NCI-H345 (cell line): Measurements from ENCODE around the gene PAMR1.

Source experiments
- DNase-seq: peaks from one replicate; lab custom pipeline; 2025; lab: John Stamatoyannopoulos, UW

The PAMR1 gene

DNA sequence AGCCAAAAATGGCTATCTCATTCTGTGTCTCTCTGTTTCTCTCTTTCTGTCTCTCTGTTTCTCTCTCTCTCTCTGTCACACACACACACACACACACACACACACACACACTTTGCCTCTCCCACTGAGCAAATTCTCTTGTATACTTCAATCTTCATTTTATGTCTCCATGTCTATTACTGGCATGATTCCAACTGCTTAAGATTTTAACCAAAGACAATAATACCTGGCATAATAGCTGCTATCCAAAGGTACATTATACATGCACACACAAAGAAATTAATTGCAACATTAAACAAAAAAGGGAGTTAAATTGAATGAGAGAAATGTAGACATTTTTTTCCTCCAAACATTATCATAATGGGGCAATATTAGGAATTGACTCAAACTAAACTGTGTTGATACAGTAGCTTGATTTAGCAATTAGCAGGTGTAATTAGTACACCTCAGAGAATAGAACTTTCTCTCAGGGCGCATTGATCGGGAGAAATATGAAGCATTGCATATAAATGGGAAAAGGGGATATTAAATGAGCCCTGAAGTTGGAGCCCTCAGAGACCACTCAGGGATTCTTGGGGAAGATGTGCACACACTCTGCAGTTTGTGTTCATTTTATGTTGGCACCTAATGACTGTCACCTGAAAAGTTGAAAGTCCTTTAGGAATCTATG is 88.7 kb downstream of the PAMR1 start:
- no peak for DNase-seq

DNA sequence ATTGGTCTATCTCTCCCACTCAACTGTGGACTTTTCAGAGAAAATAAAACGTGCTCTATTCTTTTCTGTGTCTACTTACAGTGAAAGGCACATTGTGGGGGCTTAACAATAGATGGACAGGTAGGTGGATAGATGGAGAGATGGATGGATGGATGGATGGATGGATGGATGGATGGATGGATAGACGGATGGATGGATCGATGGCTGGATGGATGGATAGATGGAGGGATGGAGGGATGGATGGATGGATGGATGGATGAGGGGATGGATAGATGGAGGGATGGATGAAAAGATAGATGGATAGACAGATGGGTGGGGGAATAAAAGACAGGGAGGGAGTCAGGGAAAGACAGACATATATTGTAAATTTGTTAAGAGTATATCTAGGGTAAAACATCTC is 91.8 kb downstream of the PAMR1 start:
- no peak for DNase-seq

DNA sequence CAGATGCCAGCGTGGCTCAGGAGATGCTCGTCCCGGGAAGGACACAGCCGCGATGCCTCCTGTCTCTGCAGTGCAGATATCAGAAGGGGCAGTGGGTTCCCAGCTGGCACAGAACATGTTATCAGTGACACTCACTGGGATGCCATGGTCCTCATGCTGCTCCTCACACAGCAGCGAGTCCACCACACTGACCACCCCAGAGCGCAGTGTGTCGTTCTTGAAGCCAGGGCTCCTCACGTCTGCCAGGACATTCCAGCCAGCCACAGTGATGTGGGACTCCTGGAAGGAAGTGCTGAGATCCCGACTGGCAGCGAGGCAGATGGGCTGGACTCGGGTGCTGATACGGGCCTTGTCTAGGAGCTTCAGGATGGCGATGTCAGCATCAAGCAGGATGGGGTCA is 93.0 kb downstream of the PAMR1 start:
- DNase-seq: no peak

DNA sequence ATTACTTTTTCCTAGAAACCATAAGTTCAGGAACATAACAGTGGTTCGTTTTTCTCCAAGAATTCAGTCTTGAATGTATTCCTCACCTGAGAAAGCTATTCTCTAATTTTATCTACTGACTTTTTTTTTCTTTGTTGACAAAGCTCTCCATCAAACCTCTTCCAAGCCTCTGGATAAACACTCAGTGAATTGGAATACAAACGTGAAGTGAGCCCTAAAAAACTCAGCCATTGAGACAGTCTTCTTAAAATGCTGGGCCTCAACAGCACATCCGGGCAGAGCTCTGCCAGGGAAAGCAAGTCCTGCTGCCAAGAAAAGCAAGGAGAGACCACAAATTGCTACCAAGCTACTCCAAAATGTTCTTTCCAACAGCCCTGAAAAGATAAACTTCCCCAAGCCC is 98.3 kb downstream of the PAMR1 start:
- DNase-seq: peak; percentile 50

DNA sequence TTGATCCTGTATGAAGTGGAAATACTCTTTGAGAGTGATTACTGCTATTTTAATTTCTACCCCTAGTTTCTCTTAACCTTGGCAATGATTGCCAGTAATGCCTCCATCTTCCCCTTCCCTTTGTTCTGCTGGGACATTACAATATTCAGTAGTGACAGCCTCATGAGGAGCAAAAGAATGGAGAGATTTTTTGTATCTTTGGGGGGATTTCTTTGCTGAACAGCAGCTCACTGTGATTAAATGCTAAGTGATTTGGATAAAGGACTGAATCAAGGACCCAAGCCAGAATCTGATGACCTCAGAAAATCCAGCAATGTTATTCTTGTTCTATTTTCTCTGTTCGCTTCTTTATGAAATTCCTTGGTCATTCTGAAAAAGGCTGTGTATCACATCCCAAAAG is 99.1 kb downstream of the PAMR1 start:
- no peak for DNase-seq

DNA sequence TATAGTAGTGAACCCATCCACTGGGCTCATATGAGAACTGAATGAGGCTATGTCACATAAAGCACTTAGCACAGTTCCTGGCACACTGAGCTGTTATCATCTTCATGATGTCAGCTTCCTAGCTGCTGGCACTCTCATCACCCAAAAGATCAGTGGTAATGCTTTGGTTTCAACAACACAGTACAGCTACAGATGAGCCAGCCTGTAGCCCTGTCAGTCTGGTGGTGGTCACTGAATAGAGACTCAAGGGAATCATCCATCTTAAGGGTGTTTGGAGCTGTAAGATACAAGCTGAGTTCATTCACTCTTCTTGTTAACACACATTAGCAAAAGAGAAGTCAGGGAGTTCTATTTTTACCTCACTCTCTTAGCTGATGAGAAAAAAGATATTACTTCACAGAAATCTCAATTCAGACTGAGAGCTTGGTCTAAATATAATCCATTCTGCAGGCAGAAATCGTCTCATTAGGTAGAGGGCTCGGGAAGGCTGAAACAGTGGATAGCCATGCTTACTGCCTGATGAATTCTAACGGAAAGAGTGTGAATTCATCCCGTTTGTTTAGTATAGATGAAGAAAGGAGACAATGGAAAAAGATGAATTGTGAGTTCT is 99.7 kb downstream of the PAMR1 start:
- no peak for DNase-seq

DNA sequence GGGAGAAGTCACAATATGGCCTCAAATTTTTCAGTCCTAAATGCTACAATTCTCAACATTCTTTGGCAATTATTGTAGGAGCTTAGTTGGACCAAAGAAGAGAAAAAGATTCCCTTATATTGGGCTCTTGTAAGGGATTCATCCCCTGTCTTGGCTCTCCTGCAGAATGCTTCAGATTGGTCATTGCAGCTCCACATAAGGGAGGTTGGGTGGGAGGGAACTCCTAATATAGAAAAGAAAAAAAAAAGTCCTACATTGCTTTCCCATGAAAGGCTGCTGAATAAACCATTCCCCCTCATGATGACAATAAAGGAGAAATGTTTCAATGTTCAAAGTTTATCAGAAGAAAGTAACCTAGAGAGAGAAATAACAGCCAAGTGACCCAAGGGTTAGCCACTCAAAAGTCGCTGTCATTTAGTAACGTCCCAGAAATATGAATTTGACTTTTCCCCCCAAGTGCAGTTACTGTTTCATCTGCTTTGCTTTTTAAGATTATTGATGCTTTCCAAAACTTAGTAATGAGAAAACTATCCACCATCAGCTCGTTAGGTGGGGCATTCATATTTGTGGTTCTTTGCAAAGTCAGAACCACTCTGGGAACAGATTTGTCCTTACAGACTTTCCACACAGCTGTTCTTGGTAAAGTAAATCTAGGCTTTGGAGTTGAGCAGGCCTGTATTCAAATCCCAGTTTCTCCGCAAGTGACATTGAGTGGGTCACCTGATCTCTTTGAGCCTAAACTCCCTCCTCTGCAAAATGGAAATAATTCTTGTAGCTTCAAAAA is 101.1 kb downstream of the PAMR1 start:
- DNase-seq: no peak

DNA sequence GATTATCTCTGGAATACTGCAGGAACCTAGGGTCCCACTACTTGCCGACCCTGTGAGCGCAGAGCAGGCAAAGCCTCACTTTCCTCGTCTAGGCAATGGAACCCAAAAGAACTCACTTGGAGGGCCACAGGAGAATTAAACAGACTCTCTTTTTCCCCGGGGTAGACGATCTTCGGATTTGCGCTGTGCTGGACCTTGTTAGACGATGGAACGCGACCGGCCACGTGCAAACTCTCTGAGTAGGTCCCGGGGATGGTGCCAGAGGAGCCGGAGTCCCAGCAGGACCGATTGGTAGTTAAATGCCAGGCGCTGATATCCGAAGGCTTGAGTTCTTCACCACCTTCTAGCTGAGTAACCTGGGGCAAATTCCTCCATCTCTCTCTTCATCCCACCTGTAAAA is 105.0 kb downstream of the PAMR1 start:
- no peak for DNase-seq

DNA sequence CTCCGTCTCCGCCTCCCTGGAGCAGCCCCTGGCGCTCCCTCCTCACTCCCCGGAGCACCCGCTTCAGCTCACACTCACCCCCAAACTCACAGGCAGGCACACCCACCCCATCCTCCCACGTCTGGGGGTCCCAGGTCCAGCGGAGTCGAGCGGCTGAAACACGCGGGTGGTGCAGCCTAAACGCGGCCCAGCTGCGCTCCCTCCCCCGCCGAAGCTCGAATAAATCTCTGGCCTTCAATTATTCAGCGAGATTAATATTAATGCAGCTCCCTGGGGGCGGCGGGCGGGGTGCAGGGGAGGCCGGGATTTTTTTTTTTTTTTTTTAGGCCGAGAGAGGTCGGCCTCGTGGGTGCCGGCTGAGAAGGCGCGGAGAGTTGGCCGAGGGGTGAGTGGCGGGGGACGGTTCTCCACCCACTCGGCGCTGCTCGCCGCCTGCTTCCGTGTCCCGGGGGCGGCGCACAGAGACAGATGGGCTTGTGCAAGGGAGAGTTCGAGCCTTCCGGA is 105.5 kb downstream of the PAMR1 start:
- DNase-seq: no peak

DNA sequence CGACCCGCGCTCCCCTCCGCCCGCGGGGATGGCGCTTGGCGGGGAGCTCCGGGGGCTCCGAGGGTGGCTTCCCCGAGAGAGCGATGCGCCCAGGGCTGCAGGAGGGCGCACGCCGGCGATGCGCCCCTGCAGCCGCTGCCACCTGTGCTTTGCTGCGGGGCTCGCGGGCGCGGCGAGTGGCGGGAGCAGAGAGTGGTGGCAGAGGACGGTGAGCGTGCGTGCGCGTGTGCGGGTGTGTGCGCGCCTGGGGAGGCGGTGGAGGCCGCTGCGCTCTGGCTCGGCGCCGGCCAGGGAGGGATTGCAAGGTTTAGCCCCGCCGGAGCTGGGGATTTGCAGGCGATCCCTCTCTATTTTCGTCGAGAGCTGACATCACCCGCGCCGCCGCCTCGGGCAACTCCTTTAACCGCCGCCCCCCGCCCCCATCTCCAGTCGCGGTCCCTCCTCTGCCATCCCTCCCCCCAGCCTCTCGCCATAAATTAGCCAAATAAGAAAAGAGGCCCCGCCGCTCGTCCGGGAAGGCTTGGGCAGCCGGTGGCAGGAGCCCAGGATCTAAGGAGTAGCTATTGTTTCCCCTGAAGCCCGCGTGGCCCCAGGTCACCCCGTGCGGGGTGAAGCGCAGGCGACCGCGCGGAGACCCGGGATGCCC is 106.1 kb downstream of the PAMR1 start, which contains the start of gene SLC1A2:
Gene SLC1A2, minus strand, starts transcription at position 375 of the 646 bp plus-strand sequence. CDS start 592 bp downstream, outside the sequence.
- peak; percentile 57 for DNase-seq

DNA sequence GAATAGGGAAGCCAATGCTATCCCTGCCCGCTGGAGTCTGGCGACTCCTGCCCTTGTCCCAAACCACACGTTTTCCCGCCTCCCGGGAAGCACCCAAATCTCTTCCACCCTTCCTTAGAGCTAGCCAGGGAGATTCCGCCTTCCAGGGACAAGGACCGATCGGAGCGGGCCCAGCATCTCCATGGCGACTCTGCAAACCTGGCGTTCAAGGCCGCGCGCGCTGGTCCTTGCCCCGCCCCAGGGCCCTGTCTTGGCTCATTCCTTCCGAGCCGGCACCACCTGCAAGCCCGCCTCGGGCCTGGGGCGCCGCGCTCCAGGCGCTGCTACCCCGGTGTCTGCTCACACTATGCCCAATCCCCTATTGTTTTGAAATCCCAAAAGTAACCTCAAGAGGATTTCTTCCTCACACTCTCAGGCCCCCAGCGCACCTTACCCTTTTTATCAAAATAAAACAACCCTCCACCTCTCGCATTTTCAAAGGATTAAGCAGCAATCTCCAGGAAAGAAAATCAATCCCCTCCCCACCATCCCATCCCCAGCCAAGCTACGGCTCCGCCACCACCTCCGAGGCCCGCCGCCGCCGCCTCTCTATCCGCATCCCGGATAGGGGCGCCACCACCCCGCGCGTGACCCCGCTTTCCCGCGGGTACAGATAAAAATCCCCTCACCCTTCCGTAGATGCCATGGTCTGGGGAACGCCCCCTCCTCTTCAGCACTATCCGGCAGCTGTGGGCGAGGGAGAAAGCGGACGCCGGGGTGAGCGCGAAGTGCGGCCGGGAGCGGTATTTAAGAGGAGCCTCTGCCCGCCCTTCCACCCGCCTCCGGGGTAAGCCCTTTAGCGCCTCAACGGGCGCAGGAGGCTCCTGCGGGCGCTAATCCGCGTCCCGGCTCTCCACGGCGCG is 106.9 kb downstream of the PAMR1 start:
- peak; percentile 40 for DNase-seq

DNA sequence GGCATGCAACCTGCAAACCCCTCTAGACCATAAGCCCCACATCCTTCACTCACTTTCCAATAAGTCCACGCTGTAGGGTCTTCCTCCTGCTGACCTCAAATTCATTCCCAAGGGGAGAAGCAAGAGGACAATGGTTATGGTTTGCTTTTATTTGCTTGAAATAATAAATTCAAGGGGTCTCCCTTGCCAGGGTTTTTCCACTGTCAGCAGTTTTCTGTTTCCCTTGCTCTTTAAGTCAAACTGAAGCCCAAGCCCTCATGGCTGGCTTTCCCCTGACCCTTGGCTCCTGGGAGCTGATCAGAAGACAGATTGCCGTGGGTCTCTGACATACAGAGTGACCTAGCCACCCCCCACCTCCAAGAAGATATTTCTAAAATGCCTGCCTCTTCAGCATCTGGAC is 109.9 kb downstream of the PAMR1 start:
- DNase-seq: no peak

DNA sequence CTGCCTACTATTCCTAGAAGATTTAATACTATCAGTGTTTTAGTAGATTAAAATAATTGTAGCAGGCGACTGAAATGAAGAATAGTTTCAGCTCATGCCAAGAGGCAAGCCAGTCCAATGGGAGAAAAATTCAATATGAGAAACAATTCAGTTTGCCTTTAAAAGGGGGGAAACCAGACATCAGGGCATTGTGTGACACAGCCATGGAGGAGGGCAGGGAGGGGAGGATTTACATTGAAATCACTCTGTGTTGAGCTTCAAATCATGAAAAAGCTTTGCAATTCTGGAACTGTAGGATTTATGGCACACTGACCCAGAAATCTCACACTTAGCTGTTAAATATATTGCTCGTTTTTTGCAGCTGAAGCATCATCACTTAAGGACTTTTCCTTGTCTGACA is 110.6 kb downstream of the PAMR1 start:
- DNase-seq: no peak

DNA sequence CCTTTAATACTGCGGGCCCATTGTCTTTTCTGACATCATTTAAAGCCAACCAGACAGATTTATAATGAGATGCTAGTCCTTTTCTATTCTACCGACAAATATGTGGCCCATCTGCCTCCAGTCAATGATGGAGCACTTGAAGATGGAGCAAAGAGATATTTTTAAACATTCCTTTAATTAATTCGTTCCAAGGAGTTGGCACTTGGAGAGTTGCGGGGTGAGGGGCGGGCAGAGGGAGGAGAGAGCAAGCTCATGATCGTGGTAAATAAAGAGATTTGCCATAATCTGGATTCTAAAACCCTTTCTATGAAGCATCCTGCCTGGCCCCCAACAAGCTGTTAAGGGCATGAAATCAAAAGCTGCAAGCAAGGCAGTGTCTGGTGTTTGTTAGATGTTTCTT is 111.1 kb downstream of the PAMR1 start:
- DNase-seq: no peak

DNA sequence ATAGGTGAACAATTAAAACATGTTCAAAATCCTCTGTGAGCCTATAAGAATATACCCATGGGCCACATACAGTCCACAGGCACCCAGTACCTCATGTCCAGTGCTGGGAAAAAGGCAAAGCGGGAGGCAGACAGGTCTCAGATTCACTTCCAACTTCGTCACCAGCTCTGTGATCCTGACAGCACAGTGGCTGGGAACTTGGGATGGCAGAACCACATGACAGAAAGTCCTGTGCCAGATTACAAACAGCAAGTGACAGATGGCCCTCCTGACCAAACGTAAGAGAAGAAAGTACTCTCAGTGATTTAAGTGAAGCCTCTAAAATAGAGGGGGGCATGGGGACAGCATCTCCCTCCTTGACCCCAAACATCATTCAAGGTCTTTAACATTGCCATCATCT is 111.8 kb downstream of the PAMR1 start:
- no peak for DNase-seq

DNA sequence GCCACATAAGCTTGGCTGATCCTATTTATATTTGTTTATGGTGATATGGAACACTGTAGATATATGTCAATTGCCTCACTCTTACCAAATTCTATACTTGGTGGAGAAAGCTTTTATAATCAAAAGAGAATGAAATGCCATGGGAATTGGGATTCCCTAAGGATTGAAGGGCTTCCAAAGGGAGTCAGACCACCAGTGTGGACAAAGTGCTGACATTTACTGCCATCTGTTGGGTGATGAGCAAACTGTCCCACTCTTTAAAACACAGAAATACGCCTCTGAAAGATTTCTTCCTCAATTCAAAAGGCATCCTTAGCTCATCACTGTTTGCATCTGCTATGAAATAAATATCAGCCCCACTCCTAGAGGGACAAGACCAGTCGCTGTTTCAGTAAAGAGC is 113.1 kb downstream of the PAMR1 start:
- DNase-seq: no peak

DNA sequence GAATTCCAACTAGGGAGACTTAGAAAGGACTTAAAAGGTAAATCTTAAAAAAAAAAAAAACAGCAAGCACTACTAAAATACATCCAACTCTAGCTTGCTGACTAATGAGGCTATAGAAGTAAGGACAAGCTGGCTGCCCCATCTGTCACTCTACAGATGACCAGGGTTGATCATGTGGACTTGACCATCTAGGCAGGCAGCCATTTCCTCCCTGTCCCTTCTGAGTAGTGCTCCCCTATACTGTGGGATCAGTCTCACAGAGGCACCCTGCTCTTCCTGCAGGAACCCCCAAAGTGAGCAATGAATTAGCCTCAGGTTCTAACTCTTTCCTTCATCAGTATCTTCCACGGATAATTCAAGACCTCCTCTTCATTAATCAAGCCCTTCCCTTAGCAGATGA is 118.4 kb downstream of the PAMR1 start:
- DNase-seq: no peak

DNA sequence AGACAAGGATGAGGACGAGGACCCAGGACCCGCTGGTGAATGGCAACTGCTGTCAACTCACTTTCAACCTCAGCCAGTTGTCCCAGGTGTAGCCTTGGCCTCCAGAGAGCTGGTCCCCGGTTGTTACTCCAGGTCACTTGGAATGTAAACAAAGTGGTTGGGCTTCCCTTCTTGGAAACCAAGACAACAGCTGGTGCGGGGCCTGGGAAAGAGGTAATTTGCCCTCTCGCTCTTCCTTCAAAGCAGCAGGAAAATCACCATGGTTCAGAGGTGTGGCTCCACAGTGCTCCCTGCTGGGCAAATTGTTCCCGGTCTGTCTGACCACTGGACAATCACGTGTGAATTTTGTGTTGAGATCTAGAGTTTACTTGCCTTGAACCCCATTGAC is 121.0 kb downstream of the PAMR1 start:
- DNase-seq: no peak

DNA sequence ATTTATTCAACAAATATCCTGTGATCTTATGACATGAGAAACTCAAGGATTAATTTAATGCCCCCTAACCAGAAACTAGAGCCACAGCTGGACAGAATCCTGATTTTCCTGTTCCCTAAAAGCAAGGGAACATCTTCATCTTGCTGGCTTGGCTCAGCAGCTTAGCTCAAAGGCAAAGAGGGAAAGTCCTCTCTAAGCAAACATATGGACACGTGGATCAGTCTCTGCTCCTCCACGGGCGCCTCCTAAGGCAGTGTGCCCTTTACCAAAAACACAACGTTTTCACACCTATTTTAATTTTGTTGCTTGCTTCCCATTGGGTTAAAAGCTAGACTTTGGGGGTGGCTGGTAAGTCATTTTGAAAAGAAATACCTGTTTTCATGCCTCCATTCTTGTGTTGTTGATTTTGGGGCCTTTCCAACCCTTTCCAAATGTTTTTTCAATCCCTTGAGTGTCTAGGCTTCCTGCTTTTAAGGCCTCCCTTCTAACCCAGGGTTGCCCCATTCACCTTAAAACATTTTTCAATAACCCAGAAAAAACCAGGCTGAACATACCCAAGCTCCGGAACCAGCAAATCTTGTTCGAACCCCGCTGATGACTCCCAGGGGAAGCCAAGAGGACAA is 121.5 kb downstream of the PAMR1 start:
- no peak for DNase-seq

DNA sequence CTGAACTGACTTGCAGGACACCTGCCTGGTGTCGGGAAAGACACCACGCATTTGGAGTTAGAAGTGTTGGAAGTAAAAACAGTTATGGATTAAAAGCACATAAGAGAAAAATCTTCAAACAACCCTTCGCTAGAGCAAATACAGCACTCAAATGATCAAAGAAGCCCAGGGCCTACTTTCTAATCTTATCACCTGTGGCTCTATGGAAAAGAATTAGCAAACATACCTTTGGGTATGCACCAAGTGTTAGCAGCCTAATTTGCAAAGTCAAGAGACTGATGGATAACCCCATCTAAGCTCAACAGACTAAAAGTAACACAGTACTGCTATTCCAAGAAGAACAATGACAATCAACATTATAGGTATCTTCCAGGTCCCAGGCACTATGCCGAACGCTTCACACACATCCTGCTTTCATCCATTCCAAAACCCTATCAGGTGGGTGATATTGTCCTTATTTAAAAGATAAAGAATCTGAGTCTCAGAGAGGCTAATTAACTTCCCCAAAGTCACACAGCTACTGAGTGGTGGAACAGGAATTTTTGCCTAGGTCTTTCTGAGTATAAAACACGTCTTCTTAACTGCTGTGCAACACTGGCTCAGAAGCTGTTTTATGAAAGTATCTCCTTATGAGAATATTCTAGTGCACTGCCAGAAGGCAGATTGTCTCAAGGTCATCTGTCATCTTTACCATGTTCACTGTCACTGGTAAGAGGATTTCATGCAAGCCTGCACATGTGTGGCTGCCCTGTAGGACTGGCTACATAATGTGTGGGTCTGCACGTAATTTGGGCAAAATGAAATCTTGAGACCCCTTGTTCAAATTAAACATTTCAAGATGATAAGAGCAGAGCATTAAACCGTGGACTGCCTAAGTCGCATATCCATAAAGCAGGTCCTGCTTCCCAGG is 122.4 kb downstream of the PAMR1 start:
- DNase-seq: no peak
